IPS-20b (cell line): ENCODE measurements around the gene CZIB.

ENCODE experiments used
- H3K27ac ChIP-seq: one replicate; pipeline ENCODE4 v1.5.1; 2013; ENCODE audit warnings: low read length
- H3K27me3 ChIP-seq: 2 replicates; pipeline ENCODE4 v1.6.1; 2013; ENCODE audit warnings: mild to moderate bottlenecking, low read length, inconsistent platforms; ENCODE audit not compliant: insufficient read depth
- H3K36me3 ChIP-seq: 2 replicates; pipeline ENCODE4 v1.6.1; 2013; ENCODE audit warnings: low read depth, mild to moderate bottlenecking, inconsistent platforms, low read length, moderate library complexity; ENCODE audit not compliant: insufficient read depth
- H3K4me1 ChIP-seq: 2 replicates; pipeline ENCODE4 v1.6.1; 2013; ENCODE audit warnings: mild to moderate bottlenecking, control low read depth, inconsistent platforms, low read length, moderate library complexity; ENCODE audit not compliant: insufficient read depth
- H3K4me3 ChIP-seq: 2 replicates; pipeline ENCODE4 v1.5.1; 2013; ENCODE audit warnings: mild to moderate bottlenecking, low read length, inconsistent platforms
- H3K9ac ChIP-seq: 2 replicates; pipeline ENCODE4 v1.6.1; 2013; ENCODE audit warnings: low read depth, mild to moderate bottlenecking, inconsistent platforms, low read length, moderate library complexity
- H3K9me3 ChIP-seq: 2 replicates; pipeline ENCODE4 v1.6.1; 2013; ENCODE audit warnings: mild to moderate bottlenecking, low read depth, low read length, inconsistent platforms; ENCODE audit not compliant: insufficient read depth

CZIB gene

GRCh38 chr1:53220171-53220961 lies at the start of gene CZIB:
Gene CZIB, minus strand, starts transcription at chr1:53220634. Its CDS starts 59 bp downstream, at chr1:53220575.
- peak within 1 kb of the TSS; percentile 63 for H3K27ac ChIP-seq
- H3K4me1 ChIP-seq, result peaks cover 9% of the 10 kb centered on the region
- peak within 1 kb of the TSS; percentile 78 for H3K4me3 ChIP-seq

DNA sequence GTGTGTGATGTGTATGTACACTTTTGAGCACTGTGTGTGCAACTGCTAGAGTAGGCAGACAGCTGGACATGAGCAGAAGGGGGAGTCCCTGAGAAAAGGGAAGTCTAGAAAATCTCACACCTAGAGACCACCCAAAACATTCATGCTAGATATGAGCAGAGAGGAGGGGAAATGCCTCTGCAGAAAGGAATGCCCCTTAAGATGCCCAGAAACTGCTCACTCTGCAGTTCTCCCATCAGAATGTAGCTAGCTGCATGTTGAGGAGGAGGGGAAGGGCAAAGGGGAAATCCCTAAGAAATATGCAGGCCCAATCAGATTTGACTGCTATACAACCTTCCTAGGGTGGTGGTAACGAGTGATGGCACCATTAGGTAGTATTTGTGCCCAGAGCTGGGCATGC lies 49.7 kb upstream of the CZIB start:
- no peaks in the 10 kb centered on the region for H3K9me3 ChIP-seq
- no peaks in the 10 kb centered on the region for H3K27me3 ChIP-seq
- no peak overlapping the region for H3K27ac ChIP-seq
- no peak overlapping the region for H3K9ac ChIP-seq
- no peak overlapping the region for H3K4me3 ChIP-seq
- peaks cover 90% of the 10 kb centered on the region for H3K36me3 ChIP-seq
- H3K4me1 ChIP-seq, result no peaks in the 10 kb centered on the region

More at GRCh38 chr1:53220171-53220961, at the start of gene CZIB:
- Histone ChIP-seq H3K27me3 (no peaks in the 10 kb centered on the region), H3K9me3 (no peaks in the 10 kb centered on the region), H3K9ac (peak within 1 kb of the TSS; percentile 90), H3K36me3 (peaks cover 26% of the 10 kb centered on the region)

DNA sequence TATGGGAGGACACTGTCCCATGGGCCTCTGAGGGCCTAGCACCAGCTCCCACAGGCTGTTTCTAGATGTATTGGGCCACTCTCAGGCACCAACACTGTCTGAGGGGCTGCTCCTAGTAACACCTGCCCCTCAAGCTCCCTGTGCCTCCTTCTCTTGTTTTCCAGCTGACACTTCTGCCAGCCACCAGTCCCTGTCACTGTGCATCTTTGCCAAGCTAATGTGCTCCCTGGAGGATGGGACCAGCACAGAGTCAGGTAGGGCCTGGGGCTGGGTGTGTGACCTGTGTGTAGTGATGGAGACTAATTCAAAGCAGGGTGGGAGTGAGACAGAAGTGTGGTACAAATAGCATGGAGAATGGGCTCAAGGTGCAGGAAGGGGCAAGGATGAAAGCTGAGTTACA lies 47.3 kb upstream of the CZIB start:
- H3K9ac ChIP-seq, result no peak overlapping the region
- H3K4me1 ChIP-seq, result no peaks in the 10 kb centered on the region
- no peak overlapping the region for H3K27ac ChIP-seq
- H3K9me3 ChIP-seq, result no peaks in the 10 kb centered on the region
- peaks cover 90% of the 10 kb centered on the region for H3K36me3 ChIP-seq
- no peaks in the 10 kb centered on the region for H3K27me3 ChIP-seq
- H3K4me3 ChIP-seq, result no peak overlapping the region

DNA sequence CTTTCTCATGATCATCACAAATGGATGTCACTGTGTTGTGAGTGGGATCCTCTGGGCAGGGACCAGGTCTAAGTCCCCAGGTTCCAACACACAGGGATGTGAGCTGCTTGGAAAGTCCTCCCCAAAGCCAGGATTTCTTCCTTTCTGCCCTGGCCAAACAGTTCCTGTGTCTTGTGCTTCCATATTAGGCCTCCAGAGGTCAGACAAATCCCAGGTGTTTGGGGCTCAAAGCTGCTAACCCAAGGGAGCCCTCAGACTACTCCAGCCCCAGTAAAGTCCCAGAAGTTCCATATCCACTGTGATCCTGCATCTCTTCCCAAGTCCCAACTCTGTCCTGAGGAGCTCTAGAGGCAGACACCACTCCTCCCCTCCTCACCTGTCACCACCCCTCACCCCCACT lies 45.6 kb upstream of the CZIB start:
- no peak overlapping the region for H3K27ac ChIP-seq
- peaks cover 91% of the 10 kb centered on the region for H3K36me3 ChIP-seq
- H3K4me3 ChIP-seq, result no peak overlapping the region
- no peaks in the 10 kb centered on the region for H3K27me3 ChIP-seq
- H3K9me3 ChIP-seq, result no peaks in the 10 kb centered on the region
- no peaks in the 10 kb centered on the region for H3K4me1 ChIP-seq
- no peak overlapping the region for H3K9ac ChIP-seq

- Histone ChIP-seq H3K4me3 (no peak overlapping the region), H3K4me1 (no peaks in the 10 kb centered on the region), H3K27me3 (no peaks in the 10 kb centered on the region), H3K9me3 (no peaks in the 10 kb centered on the region), H3K27ac (no peak overlapping the region), H3K36me3 (peaks cover 91% of the 10 kb centered on the region), H3K9ac (no peak overlapping the region)
Measured at GRCh38 chr1:53265581-53265980, 45.1 kb upstream of the CZIB start.

GRCh38 chr1:53264048-53264447 lies 43.6 kb upstream of the CZIB start:
- H3K4me3 ChIP-seq, result no peak overlapping the region
- H3K9ac ChIP-seq, result no peak overlapping the region
- H3K27ac ChIP-seq, result no peak overlapping the region
- H3K4me1 ChIP-seq, result no peaks in the 10 kb centered on the region
- H3K36me3 ChIP-seq, result peaks cover 93% of the 10 kb centered on the region
- no peaks in the 10 kb centered on the region for H3K9me3 ChIP-seq
- no peaks in the 10 kb centered on the region for H3K27me3 ChIP-seq

DNA sequence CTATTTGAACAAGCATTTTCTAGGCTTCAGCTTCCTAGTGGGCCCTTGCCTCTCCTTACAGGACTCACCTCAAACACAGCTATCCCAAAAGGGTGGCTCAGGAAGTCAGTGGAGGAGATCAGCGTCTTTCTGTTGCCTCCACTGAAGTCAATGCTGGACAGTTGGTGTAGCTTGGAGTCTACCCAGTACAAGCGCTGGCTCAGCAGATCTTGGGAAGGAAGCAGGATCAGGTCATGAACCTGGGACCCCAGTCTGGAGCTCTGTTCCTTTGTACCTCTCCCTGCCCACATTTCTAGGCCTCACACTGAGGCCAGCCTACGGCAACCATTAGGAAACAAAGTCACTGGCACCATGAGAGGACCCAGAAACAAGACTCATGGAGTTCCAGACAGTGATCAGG lies 41.6 kb upstream of the CZIB start:
- Histone ChIP-seq H3K4me1 (no peaks in the 10 kb centered on the region), H3K4me3 (no peak overlapping the region), H3K9me3 (no peaks in the 10 kb centered on the region), H3K27ac (no peak overlapping the region), H3K9ac (no peak overlapping the region), H3K36me3 (peaks cover 100% of the 10 kb centered on the region), H3K27me3 (no peaks in the 10 kb centered on the region)

GRCh38 chr1:53260631-53261247 lies 40.3 kb upstream of the CZIB start:
- Histone ChIP-seq H3K4me1 (no peaks in the 10 kb centered on the region), H3K36me3 (peaks cover 100% of the 10 kb centered on the region), H3K9me3 (no peaks in the 10 kb centered on the region), H3K9ac (no peak overlapping the region), H3K4me3 (no peak overlapping the region), H3K27ac (no peak overlapping the region), H3K27me3 (no peaks in the 10 kb centered on the region)

- Histone ChIP-seq H3K36me3 (peaks cover 100% of the 10 kb centered on the region), H3K9me3 (no peaks in the 10 kb centered on the region), H3K27ac (no peak overlapping the region), H3K9ac (no peak overlapping the region), H3K4me1 (no peaks in the 10 kb centered on the region), H3K4me3 (no peak overlapping the region), H3K27me3 (no peaks in the 10 kb centered on the region)
Measured at GRCh38 chr1:53259932-53260331, 39.5 kb upstream of the CZIB start.

- Histone ChIP-seq H3K36me3 (peaks cover 100% of the 10 kb centered on the region), H3K9me3 (no peaks in the 10 kb centered on the region), H3K27ac (no peak overlapping the region), H3K9ac (no peak overlapping the region), H3K4me1 (no peaks in the 10 kb centered on the region), H3K4me3 (no peak overlapping the region), H3K27me3 (no peaks in the 10 kb centered on the region)
Measured at GRCh38 chr1:53258216-53258615, 37.8 kb upstream of the CZIB start.

DNA sequence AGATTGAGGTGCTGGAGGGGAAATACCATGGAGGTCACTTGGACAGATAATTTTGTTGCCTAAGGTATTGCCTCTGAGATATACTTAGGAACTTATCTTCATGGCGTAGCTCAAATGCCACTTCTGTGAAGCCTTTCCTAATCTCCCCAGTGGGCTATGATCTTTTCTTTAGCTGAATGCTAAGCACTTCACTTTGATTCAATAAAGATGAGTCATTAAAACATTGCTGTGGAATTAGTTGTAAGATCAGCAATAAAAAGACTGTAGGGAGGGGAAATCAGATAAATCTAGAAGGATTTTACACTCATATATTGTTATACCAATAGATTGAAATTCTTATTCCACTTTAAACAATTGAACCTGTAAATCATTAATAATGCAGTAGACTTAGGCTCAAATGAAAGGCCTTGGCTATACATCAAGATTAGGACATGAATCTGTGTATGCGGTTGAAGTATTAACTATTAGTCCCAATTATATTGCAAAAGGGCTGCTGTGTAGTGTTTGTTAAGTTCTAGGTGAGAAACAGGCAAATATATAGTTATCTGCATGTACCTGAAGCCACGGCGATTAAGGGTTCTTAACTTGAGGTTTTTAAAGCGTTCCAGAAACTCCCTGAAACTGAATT lies 37.1 kb upstream of the CZIB start:
- Histone ChIP-seq H3K27me3 (no peaks in the 10 kb centered on the region), H3K4me1 (no peaks in the 10 kb centered on the region), H3K9ac (no peak overlapping the region), H3K36me3 (peaks cover 98% of the 10 kb centered on the region), H3K27ac (no peak overlapping the region), H3K9me3 (no peaks in the 10 kb centered on the region), H3K4me3 (no peak overlapping the region)
